IPS-18c (cell line): Measurements from ENCODE around the gene PAMR1.

Experiments
- H3K4me3 ChIP-seq: 2 replicates; pipeline ENCODE4 v1.7.0; 2013; ENCODE audit warnings: low read depth, mild to moderate bottlenecking, low read length, moderate library complexity; ENCODE audit not compliant: insufficient read depth
- H3K9me3 ChIP-seq: one replicate; pipeline ENCODE4 v1.6.1; 2013; ENCODE audit warnings: mild to moderate bottlenecking, low read length, moderate library complexity; ENCODE audit not compliant: control insufficient read depth, insufficient read depth

PAMR1 gene

DNA sequence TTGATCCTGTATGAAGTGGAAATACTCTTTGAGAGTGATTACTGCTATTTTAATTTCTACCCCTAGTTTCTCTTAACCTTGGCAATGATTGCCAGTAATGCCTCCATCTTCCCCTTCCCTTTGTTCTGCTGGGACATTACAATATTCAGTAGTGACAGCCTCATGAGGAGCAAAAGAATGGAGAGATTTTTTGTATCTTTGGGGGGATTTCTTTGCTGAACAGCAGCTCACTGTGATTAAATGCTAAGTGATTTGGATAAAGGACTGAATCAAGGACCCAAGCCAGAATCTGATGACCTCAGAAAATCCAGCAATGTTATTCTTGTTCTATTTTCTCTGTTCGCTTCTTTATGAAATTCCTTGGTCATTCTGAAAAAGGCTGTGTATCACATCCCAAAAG, 99.1 kb downstream of the PAMR1 start:
- no peak overlapping the region for H3K4me3 ChIP-seq
- no peaks in the 10 kb centered on the region for H3K9me3 ChIP-seq

DNA sequence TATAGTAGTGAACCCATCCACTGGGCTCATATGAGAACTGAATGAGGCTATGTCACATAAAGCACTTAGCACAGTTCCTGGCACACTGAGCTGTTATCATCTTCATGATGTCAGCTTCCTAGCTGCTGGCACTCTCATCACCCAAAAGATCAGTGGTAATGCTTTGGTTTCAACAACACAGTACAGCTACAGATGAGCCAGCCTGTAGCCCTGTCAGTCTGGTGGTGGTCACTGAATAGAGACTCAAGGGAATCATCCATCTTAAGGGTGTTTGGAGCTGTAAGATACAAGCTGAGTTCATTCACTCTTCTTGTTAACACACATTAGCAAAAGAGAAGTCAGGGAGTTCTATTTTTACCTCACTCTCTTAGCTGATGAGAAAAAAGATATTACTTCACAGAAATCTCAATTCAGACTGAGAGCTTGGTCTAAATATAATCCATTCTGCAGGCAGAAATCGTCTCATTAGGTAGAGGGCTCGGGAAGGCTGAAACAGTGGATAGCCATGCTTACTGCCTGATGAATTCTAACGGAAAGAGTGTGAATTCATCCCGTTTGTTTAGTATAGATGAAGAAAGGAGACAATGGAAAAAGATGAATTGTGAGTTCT, 99.7 kb downstream of the PAMR1 start:
- Histone ChIP-seq H3K4me3 (no peak overlapping the region), H3K9me3 (no peaks in the 10 kb centered on the region)

DNA sequence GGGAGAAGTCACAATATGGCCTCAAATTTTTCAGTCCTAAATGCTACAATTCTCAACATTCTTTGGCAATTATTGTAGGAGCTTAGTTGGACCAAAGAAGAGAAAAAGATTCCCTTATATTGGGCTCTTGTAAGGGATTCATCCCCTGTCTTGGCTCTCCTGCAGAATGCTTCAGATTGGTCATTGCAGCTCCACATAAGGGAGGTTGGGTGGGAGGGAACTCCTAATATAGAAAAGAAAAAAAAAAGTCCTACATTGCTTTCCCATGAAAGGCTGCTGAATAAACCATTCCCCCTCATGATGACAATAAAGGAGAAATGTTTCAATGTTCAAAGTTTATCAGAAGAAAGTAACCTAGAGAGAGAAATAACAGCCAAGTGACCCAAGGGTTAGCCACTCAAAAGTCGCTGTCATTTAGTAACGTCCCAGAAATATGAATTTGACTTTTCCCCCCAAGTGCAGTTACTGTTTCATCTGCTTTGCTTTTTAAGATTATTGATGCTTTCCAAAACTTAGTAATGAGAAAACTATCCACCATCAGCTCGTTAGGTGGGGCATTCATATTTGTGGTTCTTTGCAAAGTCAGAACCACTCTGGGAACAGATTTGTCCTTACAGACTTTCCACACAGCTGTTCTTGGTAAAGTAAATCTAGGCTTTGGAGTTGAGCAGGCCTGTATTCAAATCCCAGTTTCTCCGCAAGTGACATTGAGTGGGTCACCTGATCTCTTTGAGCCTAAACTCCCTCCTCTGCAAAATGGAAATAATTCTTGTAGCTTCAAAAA, 101.1 kb downstream of the PAMR1 start:
- H3K4me3 ChIP-seq = no peak overlapping the region
- H3K9me3 ChIP-seq = no peaks in the 10 kb centered on the region

DNA sequence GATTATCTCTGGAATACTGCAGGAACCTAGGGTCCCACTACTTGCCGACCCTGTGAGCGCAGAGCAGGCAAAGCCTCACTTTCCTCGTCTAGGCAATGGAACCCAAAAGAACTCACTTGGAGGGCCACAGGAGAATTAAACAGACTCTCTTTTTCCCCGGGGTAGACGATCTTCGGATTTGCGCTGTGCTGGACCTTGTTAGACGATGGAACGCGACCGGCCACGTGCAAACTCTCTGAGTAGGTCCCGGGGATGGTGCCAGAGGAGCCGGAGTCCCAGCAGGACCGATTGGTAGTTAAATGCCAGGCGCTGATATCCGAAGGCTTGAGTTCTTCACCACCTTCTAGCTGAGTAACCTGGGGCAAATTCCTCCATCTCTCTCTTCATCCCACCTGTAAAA, 105.0 kb downstream of the PAMR1 start:
- Histone ChIP-seq H3K4me3 (peak overlapping the region; percentile 79), H3K9me3 (no peaks in the 10 kb centered on the region)

DNA sequence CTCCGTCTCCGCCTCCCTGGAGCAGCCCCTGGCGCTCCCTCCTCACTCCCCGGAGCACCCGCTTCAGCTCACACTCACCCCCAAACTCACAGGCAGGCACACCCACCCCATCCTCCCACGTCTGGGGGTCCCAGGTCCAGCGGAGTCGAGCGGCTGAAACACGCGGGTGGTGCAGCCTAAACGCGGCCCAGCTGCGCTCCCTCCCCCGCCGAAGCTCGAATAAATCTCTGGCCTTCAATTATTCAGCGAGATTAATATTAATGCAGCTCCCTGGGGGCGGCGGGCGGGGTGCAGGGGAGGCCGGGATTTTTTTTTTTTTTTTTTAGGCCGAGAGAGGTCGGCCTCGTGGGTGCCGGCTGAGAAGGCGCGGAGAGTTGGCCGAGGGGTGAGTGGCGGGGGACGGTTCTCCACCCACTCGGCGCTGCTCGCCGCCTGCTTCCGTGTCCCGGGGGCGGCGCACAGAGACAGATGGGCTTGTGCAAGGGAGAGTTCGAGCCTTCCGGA, 105.5 kb downstream of the PAMR1 start:
- Histone ChIP-seq H3K9me3 (no peaks in the 10 kb centered on the region), H3K4me3 (peak overlapping the region; percentile 79)

DNA sequence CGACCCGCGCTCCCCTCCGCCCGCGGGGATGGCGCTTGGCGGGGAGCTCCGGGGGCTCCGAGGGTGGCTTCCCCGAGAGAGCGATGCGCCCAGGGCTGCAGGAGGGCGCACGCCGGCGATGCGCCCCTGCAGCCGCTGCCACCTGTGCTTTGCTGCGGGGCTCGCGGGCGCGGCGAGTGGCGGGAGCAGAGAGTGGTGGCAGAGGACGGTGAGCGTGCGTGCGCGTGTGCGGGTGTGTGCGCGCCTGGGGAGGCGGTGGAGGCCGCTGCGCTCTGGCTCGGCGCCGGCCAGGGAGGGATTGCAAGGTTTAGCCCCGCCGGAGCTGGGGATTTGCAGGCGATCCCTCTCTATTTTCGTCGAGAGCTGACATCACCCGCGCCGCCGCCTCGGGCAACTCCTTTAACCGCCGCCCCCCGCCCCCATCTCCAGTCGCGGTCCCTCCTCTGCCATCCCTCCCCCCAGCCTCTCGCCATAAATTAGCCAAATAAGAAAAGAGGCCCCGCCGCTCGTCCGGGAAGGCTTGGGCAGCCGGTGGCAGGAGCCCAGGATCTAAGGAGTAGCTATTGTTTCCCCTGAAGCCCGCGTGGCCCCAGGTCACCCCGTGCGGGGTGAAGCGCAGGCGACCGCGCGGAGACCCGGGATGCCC, 106.1 kb downstream of the PAMR1 start, which contains the start of gene SLC1A2:
TSS of gene SLC1A2 (minus strand) at position 375 of the 646 bp plus-strand sequence. CDS start 592 bp downstream, outside the sequence.
- Histone ChIP-seq H3K4me3 (peak within 1 kb of the TSS; percentile 79), H3K9me3 (no peaks in the 10 kb centered on the region)

DNA sequence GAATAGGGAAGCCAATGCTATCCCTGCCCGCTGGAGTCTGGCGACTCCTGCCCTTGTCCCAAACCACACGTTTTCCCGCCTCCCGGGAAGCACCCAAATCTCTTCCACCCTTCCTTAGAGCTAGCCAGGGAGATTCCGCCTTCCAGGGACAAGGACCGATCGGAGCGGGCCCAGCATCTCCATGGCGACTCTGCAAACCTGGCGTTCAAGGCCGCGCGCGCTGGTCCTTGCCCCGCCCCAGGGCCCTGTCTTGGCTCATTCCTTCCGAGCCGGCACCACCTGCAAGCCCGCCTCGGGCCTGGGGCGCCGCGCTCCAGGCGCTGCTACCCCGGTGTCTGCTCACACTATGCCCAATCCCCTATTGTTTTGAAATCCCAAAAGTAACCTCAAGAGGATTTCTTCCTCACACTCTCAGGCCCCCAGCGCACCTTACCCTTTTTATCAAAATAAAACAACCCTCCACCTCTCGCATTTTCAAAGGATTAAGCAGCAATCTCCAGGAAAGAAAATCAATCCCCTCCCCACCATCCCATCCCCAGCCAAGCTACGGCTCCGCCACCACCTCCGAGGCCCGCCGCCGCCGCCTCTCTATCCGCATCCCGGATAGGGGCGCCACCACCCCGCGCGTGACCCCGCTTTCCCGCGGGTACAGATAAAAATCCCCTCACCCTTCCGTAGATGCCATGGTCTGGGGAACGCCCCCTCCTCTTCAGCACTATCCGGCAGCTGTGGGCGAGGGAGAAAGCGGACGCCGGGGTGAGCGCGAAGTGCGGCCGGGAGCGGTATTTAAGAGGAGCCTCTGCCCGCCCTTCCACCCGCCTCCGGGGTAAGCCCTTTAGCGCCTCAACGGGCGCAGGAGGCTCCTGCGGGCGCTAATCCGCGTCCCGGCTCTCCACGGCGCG, 106.9 kb downstream of the PAMR1 start:
- H3K4me3 ChIP-seq = peak overlapping the region; percentile 79
- no peaks in the 10 kb centered on the region for H3K9me3 ChIP-seq

DNA sequence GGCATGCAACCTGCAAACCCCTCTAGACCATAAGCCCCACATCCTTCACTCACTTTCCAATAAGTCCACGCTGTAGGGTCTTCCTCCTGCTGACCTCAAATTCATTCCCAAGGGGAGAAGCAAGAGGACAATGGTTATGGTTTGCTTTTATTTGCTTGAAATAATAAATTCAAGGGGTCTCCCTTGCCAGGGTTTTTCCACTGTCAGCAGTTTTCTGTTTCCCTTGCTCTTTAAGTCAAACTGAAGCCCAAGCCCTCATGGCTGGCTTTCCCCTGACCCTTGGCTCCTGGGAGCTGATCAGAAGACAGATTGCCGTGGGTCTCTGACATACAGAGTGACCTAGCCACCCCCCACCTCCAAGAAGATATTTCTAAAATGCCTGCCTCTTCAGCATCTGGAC, 109.9 kb downstream of the PAMR1 start:
- Histone ChIP-seq H3K9me3 (no peaks in the 10 kb centered on the region), H3K4me3 (no peak overlapping the region)

DNA sequence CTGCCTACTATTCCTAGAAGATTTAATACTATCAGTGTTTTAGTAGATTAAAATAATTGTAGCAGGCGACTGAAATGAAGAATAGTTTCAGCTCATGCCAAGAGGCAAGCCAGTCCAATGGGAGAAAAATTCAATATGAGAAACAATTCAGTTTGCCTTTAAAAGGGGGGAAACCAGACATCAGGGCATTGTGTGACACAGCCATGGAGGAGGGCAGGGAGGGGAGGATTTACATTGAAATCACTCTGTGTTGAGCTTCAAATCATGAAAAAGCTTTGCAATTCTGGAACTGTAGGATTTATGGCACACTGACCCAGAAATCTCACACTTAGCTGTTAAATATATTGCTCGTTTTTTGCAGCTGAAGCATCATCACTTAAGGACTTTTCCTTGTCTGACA, 110.6 kb downstream of the PAMR1 start:
- Histone ChIP-seq H3K4me3 (no peak overlapping the region), H3K9me3 (no peaks in the 10 kb centered on the region)

DNA sequence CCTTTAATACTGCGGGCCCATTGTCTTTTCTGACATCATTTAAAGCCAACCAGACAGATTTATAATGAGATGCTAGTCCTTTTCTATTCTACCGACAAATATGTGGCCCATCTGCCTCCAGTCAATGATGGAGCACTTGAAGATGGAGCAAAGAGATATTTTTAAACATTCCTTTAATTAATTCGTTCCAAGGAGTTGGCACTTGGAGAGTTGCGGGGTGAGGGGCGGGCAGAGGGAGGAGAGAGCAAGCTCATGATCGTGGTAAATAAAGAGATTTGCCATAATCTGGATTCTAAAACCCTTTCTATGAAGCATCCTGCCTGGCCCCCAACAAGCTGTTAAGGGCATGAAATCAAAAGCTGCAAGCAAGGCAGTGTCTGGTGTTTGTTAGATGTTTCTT, 111.1 kb downstream of the PAMR1 start:
- Histone ChIP-seq H3K4me3 (no peak overlapping the region), H3K9me3 (no peaks in the 10 kb centered on the region)

DNA sequence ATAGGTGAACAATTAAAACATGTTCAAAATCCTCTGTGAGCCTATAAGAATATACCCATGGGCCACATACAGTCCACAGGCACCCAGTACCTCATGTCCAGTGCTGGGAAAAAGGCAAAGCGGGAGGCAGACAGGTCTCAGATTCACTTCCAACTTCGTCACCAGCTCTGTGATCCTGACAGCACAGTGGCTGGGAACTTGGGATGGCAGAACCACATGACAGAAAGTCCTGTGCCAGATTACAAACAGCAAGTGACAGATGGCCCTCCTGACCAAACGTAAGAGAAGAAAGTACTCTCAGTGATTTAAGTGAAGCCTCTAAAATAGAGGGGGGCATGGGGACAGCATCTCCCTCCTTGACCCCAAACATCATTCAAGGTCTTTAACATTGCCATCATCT, 111.8 kb downstream of the PAMR1 start:
- H3K4me3 ChIP-seq = no peak overlapping the region
- no peaks in the 10 kb centered on the region for H3K9me3 ChIP-seq

DNA sequence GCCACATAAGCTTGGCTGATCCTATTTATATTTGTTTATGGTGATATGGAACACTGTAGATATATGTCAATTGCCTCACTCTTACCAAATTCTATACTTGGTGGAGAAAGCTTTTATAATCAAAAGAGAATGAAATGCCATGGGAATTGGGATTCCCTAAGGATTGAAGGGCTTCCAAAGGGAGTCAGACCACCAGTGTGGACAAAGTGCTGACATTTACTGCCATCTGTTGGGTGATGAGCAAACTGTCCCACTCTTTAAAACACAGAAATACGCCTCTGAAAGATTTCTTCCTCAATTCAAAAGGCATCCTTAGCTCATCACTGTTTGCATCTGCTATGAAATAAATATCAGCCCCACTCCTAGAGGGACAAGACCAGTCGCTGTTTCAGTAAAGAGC, 113.1 kb downstream of the PAMR1 start:
- Histone ChIP-seq H3K9me3 (no peaks in the 10 kb centered on the region), H3K4me3 (no peak overlapping the region)

DNA sequence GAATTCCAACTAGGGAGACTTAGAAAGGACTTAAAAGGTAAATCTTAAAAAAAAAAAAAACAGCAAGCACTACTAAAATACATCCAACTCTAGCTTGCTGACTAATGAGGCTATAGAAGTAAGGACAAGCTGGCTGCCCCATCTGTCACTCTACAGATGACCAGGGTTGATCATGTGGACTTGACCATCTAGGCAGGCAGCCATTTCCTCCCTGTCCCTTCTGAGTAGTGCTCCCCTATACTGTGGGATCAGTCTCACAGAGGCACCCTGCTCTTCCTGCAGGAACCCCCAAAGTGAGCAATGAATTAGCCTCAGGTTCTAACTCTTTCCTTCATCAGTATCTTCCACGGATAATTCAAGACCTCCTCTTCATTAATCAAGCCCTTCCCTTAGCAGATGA, 118.4 kb downstream of the PAMR1 start:
- no peaks in the 10 kb centered on the region for H3K9me3 ChIP-seq
- H3K4me3 ChIP-seq = no peak overlapping the region

DNA sequence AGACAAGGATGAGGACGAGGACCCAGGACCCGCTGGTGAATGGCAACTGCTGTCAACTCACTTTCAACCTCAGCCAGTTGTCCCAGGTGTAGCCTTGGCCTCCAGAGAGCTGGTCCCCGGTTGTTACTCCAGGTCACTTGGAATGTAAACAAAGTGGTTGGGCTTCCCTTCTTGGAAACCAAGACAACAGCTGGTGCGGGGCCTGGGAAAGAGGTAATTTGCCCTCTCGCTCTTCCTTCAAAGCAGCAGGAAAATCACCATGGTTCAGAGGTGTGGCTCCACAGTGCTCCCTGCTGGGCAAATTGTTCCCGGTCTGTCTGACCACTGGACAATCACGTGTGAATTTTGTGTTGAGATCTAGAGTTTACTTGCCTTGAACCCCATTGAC, 121.0 kb downstream of the PAMR1 start:
- Histone ChIP-seq H3K9me3 (no peaks in the 10 kb centered on the region), H3K4me3 (no peak overlapping the region)

DNA sequence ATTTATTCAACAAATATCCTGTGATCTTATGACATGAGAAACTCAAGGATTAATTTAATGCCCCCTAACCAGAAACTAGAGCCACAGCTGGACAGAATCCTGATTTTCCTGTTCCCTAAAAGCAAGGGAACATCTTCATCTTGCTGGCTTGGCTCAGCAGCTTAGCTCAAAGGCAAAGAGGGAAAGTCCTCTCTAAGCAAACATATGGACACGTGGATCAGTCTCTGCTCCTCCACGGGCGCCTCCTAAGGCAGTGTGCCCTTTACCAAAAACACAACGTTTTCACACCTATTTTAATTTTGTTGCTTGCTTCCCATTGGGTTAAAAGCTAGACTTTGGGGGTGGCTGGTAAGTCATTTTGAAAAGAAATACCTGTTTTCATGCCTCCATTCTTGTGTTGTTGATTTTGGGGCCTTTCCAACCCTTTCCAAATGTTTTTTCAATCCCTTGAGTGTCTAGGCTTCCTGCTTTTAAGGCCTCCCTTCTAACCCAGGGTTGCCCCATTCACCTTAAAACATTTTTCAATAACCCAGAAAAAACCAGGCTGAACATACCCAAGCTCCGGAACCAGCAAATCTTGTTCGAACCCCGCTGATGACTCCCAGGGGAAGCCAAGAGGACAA, 121.5 kb downstream of the PAMR1 start:
- Histone ChIP-seq H3K4me3 (no peak overlapping the region), H3K9me3 (no peaks in the 10 kb centered on the region)

DNA sequence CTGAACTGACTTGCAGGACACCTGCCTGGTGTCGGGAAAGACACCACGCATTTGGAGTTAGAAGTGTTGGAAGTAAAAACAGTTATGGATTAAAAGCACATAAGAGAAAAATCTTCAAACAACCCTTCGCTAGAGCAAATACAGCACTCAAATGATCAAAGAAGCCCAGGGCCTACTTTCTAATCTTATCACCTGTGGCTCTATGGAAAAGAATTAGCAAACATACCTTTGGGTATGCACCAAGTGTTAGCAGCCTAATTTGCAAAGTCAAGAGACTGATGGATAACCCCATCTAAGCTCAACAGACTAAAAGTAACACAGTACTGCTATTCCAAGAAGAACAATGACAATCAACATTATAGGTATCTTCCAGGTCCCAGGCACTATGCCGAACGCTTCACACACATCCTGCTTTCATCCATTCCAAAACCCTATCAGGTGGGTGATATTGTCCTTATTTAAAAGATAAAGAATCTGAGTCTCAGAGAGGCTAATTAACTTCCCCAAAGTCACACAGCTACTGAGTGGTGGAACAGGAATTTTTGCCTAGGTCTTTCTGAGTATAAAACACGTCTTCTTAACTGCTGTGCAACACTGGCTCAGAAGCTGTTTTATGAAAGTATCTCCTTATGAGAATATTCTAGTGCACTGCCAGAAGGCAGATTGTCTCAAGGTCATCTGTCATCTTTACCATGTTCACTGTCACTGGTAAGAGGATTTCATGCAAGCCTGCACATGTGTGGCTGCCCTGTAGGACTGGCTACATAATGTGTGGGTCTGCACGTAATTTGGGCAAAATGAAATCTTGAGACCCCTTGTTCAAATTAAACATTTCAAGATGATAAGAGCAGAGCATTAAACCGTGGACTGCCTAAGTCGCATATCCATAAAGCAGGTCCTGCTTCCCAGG, 122.4 kb downstream of the PAMR1 start:
- Histone ChIP-seq H3K4me3 (no peak overlapping the region), H3K9me3 (no peaks in the 10 kb centered on the region)
